Adrenal gland (tissue), 5 donors: ENCODE results near the gene RAB26.

ENCODE experiments used
- CTCF ChIP-seq, 6 experiments: fragments of 450-650 bp in 4 of 6; fragments of 200-600 bp in 2 of 6; sonication (generic) in 1 of 6; IDR thresholded peaks; 1 replicate in 5 of 6; 2 replicates in 1 of 6; pipeline versions ENCODE4 v1.5.1 to v1.8.0; 2016 to 2021; ENCODE audit warnings: antibody characterized with exemption in 6 of 6, mild to moderate bottlenecking in 2 of 6, moderate library complexity in 1 of 6
- POLR2A ChIP-seq, 2 donors: fragments of 450-650 bp; IDR thresholded peaks; one replicate each; pipeline ENCODE4 v1.6.1; 2017; ENCODE audit warnings: antibody characterized with exemption in 2 of 2, mild to moderate bottlenecking in 2 of 2, moderate library complexity in 1 of 2
- donor health status: DM: no; HTN: no; CAD: no.

GRCh38 chr16:2174396-2175131 is 26.1 kb downstream of the RAB26 start:
- TF ChIP-seq POLR2A (IDR thresholded peaks at IDR 0.05) (no peak), CTCF (IDR thresholded peaks at IDR 0.05) (no peak)
